Kidney (tissue), 14 donors: Measurements from ENCODE around the gene MFNG. TPM values are rescaled to one million over a fixed set of nuclear protein-coding genes. Genes with fewer than 3 reads are reported as not detected.

Experiments used
- DNase-seq, 5 donors: peaks; one replicate each; pipeline ENCODE4 v3.0.0-alpha.2; 2013 to 2020
- FAIRE-seq: peaks from 2 replicates; lab custom pipeline; 2012; peaks lifted over from hg19 to GRCh38; lab: Jason Lieb, UNC
- H3K27ac ChIP-seq, 2 donors: one replicate each; pipeline ENCODE4 v1.7.0; 2013; ENCODE audit warnings: low read depth in 2 of 2, low read length in 2 of 2, inconsistent platforms in 1 of 2
- H3K27me3 ChIP-seq: one replicate; pipeline ENCODE4 v1.7.1; 2013; ENCODE audit warnings: low read length, inconsistent platforms; ENCODE audit not compliant: control insufficient read depth, insufficient read depth
- H3K36me3 ChIP-seq, 3 donors: one replicate each; pipeline versions ENCODE4 v1.7.0 to v1.7.1; 2013; ENCODE audit warnings: low read length in 3 of 3, control low read depth in 1 of 3, inconsistent platforms in 1 of 3; ENCODE audit not compliant: insufficient read depth in 3 of 3, control insufficient read depth in 2 of 3
- H3K4me1 ChIP-seq, 3 donors: one replicate each; pipeline versions ENCODE4 v1.7.0 to v1.7.1; 2013; ENCODE audit warnings: low read length in 3 of 3, inconsistent platforms in 1 of 3, low read depth in 1 of 3; ENCODE audit not compliant: control insufficient read depth in 2 of 3, insufficient read depth in 2 of 3
- H3K4me3 ChIP-seq, 3 donors: one replicate each; pipeline versions ENCODE4 v1.7.0 to v1.8.1; 2013; ENCODE audit warnings: low read length in 3 of 3, control low read depth in 1 of 3, inconsistent platforms in 1 of 3
- H3K9ac ChIP-seq, 3 donors: one replicate each; pipeline versions ENCODE4 v1.7.0 to v1.7.1; 2013; ENCODE audit warnings: low read length in 3 of 3, control low read depth in 1 of 3, inconsistent platforms in 1 of 3
- H3K9me3 ChIP-seq, 3 donors: one replicate each; pipeline versions ENCODE4 v1.7.0 to v1.7.1; 2013; ENCODE audit warnings: low read length in 3 of 3, control low read depth in 1 of 3, inconsistent platforms in 1 of 3; ENCODE audit not compliant: control insufficient read depth in 2 of 3, insufficient read depth in 1 of 3
- intact Hi-C: fragments of 100-400 bp; cut with DNase I; formaldehyde crosslinking; loops from one replicate; pipeline ENCODE4 v1.11.1; 2022
- polyA plus RNA-seq: library from polyadenylated mRNA; stranded (reverse); fragments of 350-450 nt; fragmentation: Illumina TruSeq; extraction: RNeasy Lipid Tissue Mini Kit (QIAGEN cat#74804); gene quantifications from one replicate; pipeline ENCODE4 v1.2.3, GENCODE V29; 2014; ENCODE audit warnings: low read depth, low replicate concordance; ENCODE audit not compliant: insufficient read depth
- total RNA-seq: library from RNA; stranded (reverse); fragmentation: NEBNext Ultra II Directional; extraction: Animal tissue kit (Norgen Biotek cat#: 25700); gene quantifications from one replicate; pipeline ENCODE4 v1.2.1, GENCODE V29; 2021
- TF ChIP-seq, protein P1 (sequence below): IDR thresholded peaks from 3 replicates; pipeline ENCODE4 v1.5.1; 2012; ENCODE audit warnings: mild to moderate bottlenecking, moderate library complexity, borderline replicate concordance; ENCODE audit not compliant: insufficient read depth; ENCODE audit errors: extremely low read depth
- donor health status: control.
- donor health status: control.
- donor health status: control.
- donor health status: control.
- donor health status: control.
- donor health status: DM: yes; HTN: yes; CAD: no.
- donor health status: Normal renal cell carcinoma (clear cell type).

Gene MFNG
- total and polyA plus RNA-seq, 2 donors from 2014 or later = 9.1 to 31.1 TPM

DNA sequence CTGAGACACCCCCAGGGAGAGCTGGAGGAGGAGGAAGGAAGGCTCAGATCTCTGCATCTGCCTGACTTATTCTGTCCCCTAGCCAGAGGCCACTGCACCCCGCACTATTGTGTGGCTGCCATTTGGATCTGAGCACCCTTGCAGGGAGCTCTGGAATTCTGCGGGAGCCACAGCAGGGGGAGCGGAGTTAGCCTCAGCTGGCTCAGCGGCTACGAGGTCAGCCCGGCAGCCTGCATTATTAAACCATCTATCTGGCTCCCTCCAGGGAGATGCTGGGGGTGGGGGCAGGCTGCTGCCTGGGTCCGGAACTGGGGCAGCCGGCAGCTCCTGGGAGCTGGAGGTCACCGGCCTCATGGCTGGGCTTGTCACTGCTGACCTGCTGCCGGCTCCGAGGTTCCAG lies 52.4 kb downstream of the MFNG start:
- intact Hi-C loops = no loop called here
- TF ChIP-seq, protein P1, sequence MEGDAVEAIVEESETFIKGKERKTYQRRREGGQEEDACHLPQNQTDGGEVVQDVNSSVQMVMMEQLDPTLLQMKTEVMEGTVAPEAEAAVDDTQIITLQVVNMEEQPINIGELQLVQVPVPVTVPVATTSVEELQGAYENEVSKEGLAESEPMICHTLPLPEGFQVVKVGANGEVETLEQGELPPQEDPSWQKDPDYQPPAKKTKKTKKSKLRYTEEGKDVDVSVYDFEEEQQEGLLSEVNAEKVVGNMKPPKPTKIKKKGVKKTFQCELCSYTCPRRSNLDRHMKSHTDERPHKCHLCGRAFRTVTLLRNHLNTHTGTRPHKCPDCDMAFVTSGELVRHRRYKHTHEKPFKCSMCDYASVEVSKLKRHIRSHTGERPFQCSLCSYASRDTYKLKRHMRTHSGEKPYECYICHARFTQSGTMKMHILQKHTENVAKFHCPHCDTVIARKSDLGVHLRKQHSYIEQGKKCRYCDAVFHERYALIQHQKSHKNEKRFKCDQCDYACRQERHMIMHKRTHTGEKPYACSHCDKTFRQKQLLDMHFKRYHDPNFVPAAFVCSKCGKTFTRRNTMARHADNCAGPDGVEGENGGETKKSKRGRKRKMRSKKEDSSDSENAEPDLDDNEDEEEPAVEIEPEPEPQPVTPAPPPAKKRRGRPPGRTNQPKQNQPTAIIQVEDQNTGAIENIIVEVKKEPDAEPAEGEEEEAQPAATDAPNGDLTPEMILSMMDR = no peak
- Histone ChIP-seq H3K4me3 (no peak overlapping the region), H3K9ac (no peak overlapping the region), H3K4me1 (no peaks in the 10 kb centered on the region), H3K9me3 (no peaks in the 10 kb centered on the region), H3K27ac (no peak overlapping the region), H3K27me3 (no peaks in the 10 kb centered on the region), H3K36me3 (no peaks in the 10 kb centered on the region)
- FAIRE-seq = no peak
- no peak for DNase-seq

DNA sequence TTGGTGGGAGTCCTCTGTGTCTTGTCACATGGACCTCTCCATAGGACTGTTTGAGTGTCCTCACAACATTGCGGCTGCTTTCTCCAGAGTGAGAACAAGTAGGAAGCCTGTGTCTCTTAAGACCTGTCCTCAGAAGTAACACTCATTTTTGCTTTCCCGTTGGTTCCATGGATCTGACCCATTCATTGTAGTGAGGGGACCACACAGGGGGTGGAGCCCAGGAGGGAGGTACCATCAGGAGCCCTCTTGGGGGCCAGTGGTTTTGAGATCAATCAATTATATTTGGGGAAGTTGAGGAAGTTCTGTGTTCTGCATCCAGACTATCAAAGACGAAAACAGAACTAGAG lies 53.5 kb downstream of the MFNG start:
- H3K9ac ChIP-seq = no peak overlapping the region
- H3K4me1 ChIP-seq = peaks cover 0 to 4% (median 0%) of the 10 kb centered on the region in 3 donors
- H3K27me3 ChIP-seq = peaks cover 3% of the 10 kb centered on the region
- no peak overlapping the region for H3K4me3 ChIP-seq
- DNase-seq (no peak), FAIRE-seq (no peak)
- intact Hi-C loops = no loop called here
- TF ChIP-seq, protein P1 = no peak
- no peak overlapping the region for H3K27ac ChIP-seq
- no peaks in the 10 kb centered on the region for H3K9me3 ChIP-seq
- no peaks in the 10 kb centered on the region for H3K36me3 ChIP-seq

DNA sequence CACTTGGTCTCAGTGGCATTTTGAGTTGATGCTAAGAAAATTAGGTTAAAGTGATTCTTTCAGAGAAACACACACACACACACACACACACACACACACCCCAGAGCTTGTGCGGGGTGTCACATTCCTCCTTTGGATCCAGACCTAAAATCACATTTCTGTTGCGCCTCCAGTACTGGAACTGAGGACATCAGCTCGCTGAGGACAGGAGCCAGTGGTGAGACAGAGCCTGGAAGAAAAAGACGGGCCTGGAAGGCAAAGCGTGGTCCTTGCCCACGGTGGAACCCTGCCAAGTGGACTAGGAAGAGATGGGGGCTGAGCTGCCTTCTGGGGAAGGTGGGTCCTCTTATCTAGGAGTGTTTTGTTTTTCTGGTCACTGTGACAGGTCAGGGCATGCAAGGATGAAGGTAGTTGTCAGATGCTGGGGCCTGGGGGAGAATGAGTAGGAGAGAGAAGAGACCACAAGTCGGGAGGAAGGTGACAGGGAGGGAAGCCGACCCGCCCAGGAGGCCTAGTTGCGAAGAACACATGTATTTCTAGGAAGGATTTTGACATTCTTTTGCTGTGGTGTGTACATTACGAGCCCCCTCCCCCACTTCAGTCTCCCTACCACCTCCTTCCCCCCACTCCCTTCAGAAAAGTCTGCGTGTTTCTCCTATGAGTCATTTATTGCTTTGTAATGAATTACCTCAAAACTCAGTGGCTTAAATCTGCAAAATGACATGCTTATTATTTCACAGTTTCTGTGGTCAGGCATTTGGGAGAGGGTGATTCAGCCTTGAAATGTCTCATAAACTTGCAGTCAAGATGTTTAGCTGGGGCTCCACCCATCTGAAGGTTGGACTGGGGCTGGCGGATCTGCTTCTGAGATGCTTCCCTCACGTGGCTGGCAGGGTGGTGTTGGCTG lies 54.1 kb downstream of the MFNG start:
- Histone ChIP-seq H3K4me3 (no peak overlapping the region), H3K36me3 (no peaks in the 10 kb centered on the region), H3K4me1 (peaks cover 0 to 4% (median 0%) of the 10 kb centered on the region in 3 donors), H3K9ac (no peak overlapping the region), H3K9me3 (no peaks in the 10 kb centered on the region), H3K27ac (peak overlapping the region in 1 of 2 donors; percentile 28), H3K27me3 (peaks cover 3% of the 10 kb centered on the region)
- TF ChIP-seq, protein P1 = no peak
- FAIRE-seq = no peak
- intact Hi-C loops = no loop called here
- DNase-seq = peak in 2 of 5 donors; percentile 35 to 63
